ENCODE results near the gene PFKFB4.

The PFKFB4 gene

GRCh38 chr3:48573973-48574585 lies 17.5 kb upstream of the PFKFB4 start:
- TF ChIP-seq, protein P1, sequence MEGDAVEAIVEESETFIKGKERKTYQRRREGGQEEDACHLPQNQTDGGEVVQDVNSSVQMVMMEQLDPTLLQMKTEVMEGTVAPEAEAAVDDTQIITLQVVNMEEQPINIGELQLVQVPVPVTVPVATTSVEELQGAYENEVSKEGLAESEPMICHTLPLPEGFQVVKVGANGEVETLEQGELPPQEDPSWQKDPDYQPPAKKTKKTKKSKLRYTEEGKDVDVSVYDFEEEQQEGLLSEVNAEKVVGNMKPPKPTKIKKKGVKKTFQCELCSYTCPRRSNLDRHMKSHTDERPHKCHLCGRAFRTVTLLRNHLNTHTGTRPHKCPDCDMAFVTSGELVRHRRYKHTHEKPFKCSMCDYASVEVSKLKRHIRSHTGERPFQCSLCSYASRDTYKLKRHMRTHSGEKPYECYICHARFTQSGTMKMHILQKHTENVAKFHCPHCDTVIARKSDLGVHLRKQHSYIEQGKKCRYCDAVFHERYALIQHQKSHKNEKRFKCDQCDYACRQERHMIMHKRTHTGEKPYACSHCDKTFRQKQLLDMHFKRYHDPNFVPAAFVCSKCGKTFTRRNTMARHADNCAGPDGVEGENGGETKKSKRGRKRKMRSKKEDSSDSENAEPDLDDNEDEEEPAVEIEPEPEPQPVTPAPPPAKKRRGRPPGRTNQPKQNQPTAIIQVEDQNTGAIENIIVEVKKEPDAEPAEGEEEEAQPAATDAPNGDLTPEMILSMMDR (IDR thresholded peaks at IDR 0.05; ENCODE audit: extremely low read depth, insufficient read depth, missing control alignments), result no peak
- in situ Hi-C loops (cut with MboI; ENCODE audit: low pct_unique_long_range_greater_than_20kb, low sequenced_read_pairs, unreplicated experiment), result no loop called here
- DNase-seq (ENCODE audit: low spot score), result no peak

DNA sequence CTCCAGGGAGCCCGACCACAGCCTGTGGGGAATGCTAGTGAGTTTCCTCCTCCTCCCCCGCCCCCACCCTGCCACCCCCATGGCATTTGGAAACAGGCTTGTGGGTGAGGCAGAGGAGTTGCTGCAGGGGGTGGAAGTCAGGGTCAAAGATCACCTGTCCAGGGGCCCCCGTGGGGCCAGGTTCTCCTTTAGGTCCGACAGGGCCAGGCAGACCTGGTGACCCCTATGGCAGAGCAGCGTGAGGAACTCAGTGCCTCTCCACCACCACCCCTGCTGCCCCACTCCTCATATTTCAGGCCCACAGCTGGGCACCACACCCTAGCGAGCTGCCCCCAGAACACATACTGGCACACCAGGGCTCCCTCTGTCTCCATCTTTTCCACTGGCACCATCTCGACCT lies 15.9 kb upstream of the PFKFB4 start:
- in situ Hi-C loops (cut with MboI; ENCODE audit: low pct_unique_long_range_greater_than_20kb, low sequenced_read_pairs, unreplicated experiment), result no loop called here

DNA sequence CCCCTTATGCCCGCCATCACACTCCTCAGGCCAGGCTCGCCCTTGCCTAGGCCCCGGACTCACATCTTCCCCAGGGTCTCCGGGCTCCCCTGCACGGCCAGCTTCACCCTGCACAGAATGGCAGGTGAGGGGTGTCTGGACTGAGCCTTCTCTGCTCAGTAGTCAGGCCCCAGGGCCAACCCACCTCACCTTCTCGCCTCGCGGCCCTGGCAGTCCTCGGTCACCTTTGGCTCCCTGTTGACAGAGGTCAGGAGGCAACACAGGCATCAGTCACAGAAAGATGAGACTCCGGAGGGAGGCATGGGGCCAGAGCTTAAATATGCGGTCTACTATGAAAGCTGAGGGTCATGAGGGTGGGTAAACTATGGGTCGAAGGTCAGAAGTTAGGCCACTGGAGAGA lies 15.3 kb upstream of the PFKFB4 start:
- DNase-seq (ENCODE audit: low spot score), result no peak
- in situ Hi-C loops (cut with MboI; ENCODE audit: low pct_unique_long_range_greater_than_20kb, low sequenced_read_pairs, unreplicated experiment), result no loop called here
- TF ChIP-seq, protein P1 (IDR thresholded peaks at IDR 0.05; ENCODE audit: extremely low read depth, insufficient read depth, missing control alignments), result no peak

More for the DNA sequence above, 15.9 kb upstream of the PFKFB4 start:
- no peak for DNase-seq (ENCODE audit: low spot score)
- TF ChIP-seq, protein P1 (IDR thresholded peaks at IDR 0.05; ENCODE audit: extremely low read depth, insufficient read depth, missing control alignments), result no peak

GRCh38 chr3:48569808-48570450 lies 13.3 kb upstream of the PFKFB4 start:
- no peak for DNase-seq (ENCODE audit: low spot score)
- TF ChIP-seq, protein P1 (IDR thresholded peaks at IDR 0.05; ENCODE audit: extremely low read depth, insufficient read depth, missing control alignments), result no peak
- in situ Hi-C loops (cut with MboI; ENCODE audit: low pct_unique_long_range_greater_than_20kb, low sequenced_read_pairs, unreplicated experiment), result no loop called here

DNA sequence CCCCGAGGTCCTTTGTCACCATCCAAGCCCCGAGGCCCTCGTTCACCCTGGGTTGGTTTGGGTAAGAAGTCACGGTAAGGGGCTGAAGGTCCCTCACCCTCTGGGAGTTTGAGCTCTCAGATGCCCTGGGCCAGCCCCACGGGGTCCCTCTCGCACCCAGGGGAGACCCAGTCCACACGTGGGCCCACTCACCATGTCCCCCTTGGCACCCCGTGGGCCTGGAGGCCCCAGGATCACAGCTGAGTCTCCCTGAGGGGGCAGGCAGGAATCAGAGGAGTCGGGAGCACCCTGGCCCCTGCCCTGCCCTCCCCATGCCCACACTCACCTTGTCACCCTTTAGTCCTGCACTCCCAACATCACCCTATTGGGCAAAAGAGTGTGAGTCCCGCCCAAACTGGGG lies 12.8 kb upstream of the PFKFB4 start:
- DNase-seq (ENCODE audit: low spot score), result no peak
- in situ Hi-C loops (cut with MboI; ENCODE audit: low pct_unique_long_range_greater_than_20kb, low sequenced_read_pairs, unreplicated experiment), result no loop called here
- TF ChIP-seq, protein P1 (IDR thresholded peaks at IDR 0.05; ENCODE audit: extremely low read depth, insufficient read depth, missing control alignments), result no peak

DNA sequence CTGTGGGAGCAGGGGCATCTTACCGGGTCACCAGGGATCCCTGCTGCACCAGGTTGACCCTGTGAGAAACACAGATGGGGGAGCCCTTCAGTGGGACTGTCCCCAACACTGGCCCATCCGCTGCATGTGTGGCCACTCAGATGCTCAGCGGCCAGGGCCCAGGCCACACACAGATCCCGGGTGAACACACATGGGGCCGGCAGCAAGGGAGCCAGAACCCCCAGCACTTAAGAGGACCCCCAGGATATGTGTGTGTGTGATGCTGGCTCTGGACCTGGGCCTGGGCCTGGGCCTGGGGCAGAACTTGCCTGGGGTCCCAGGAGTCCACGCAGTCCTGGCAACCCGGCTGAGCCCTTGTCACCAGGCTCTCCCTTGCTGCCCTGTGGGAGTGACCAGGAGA lies 11.9 kb upstream of the PFKFB4 start:
- TF ChIP-seq, protein P1 (IDR thresholded peaks at IDR 0.05; ENCODE audit: extremely low read depth, insufficient read depth, missing control alignments), result no peak
- no peak for DNase-seq (ENCODE audit: low spot score)
- in situ Hi-C loops (cut with MboI; ENCODE audit: low pct_unique_long_range_greater_than_20kb, low sequenced_read_pairs, unreplicated experiment), result no loop called here

All from GM13977 (cell line).